ENCODE measurements around the gene DNAH8. TPM values are rescaled to one million over a fixed set of nuclear protein-coding genes. Genes with fewer than 3 reads are reported as not detected.

The DNAH8 gene
- polyA plus RNA-seq, 3 donors, result not detected

- Mint-ChIP-seq H3K9me3 (peaks cover 0 to 2% (median 0%) of the 10 kb centered on the region in 7 donors), H3K27me3 (ENCODE audit: low read depth in 3 of 3) (peaks cover 0 to 13% (median 9%) of the 10 kb centered on the region in 3 donors), H3K4me1 (no peaks in the 10 kb centered on the region), H3K36me3 (no peaks in the 10 kb centered on the region), H3K4me3 (no peak overlapping the region), H3K27ac (no peak overlapping the region)
- Histone ChIP-seq H3K36me3 (replicated peaks in 1 of 2; ENCODE audit: control insufficient read depth in 1 of 2, insufficient read depth in 2 of 2, low read length in 2 of 2) (no peaks in the 10 kb centered on the region), H3K4me2 (replicated peaks; ENCODE audit: extremely low read depth, low read length, poor library complexity, severe bottlenecking) (no peak overlapping the region), H4K20me1 (ENCODE audit: insufficient read depth, low read length) (no peaks in the 10 kb centered on the region), H2AFZ (ENCODE audit: insufficient read depth, low read depth, low read length, poor library complexity, severe bottlenecking) (no peak overlapping the region), H3K27me3 (ENCODE audit: control insufficient read depth in 2 of 2, insufficient read depth in 2 of 2, low read length in 2 of 2) (no peaks in the 10 kb centered on the region), H3K9ac (ENCODE audit: insufficient read depth, low read length, poor library complexity, severe bottlenecking) (no peak overlapping the region), H3K79me2 (ENCODE audit: insufficient read depth, low read length) (no peaks in the 10 kb centered on the region), H3K4me1 (ENCODE audit: control insufficient read depth in 1 of 2, insufficient read depth in 2 of 2, low read length in 2 of 2) (no peaks in the 10 kb centered on the region), H3K27ac (ENCODE audit: low read depth in 1 of 2, low read length in 2 of 2) (no peak overlapping the region), H3K4me3 (replicated peaks in 1 of 3; ENCODE audit: low read depth in 2 of 3, low read length in 3 of 3) (no peak overlapping the region), H3K9me3 (replicated peaks in 1 of 2; ENCODE audit: control insufficient read depth in 1 of 2, insufficient read depth in 1 of 2, low read length in 2 of 2) (no peaks in the 10 kb centered on the region)
- no peak for TF ChIP-seq CTCF (IDR thresholded peaks at IDR 0.05)
- no peak for DNase-seq
- intact Hi-C loops (cut with micrococcal nuclease), result no loop called here
- 49% methylated on average over 3 of the region's 12 CpGs for WGBS (ENCODE audit: insufficient coverage)
Measured at GRCh38 chr6:39075010-39075686, 360.0 kb downstream of the DNAH8 start.

GRCh38 chr6:39075807-39076622 is 360.9 kb downstream of the DNAH8 start:
- H3K79me2 ChIP-seq (ENCODE audit: insufficient read depth, low read length), result no peaks in the 10 kb centered on the region
- no peaks in the 10 kb centered on the region for H3K4me1 Mint-ChIP-seq
- H3K9ac ChIP-seq (ENCODE audit: insufficient read depth, low read length, poor library complexity, severe bottlenecking), result no peak overlapping the region
- 89% methylated on average over 6 of the region's 11 CpGs for WGBS (ENCODE audit: insufficient coverage)
- H3K36me3 ChIP-seq (replicated peaks in 1 of 2; ENCODE audit: control insufficient read depth in 1 of 2, insufficient read depth in 2 of 2, low read length in 2 of 2), result no peaks in the 10 kb centered on the region
- H3K36me3 Mint-ChIP-seq, result no peaks in the 10 kb centered on the region
- no peak for TF ChIP-seq CTCF (IDR thresholded peaks at IDR 0.05)
- H3K9me3 Mint-ChIP-seq, result peaks cover 0 to 2% (median 0%) of the 10 kb centered on the region in 7 donors
- no peak overlapping the region for H3K4me3 ChIP-seq (replicated peaks in 1 of 3; ENCODE audit: low read depth in 2 of 3, low read length in 3 of 3)
- DNase-seq, result no peak
- H3K27ac ChIP-seq (ENCODE audit: low read depth in 1 of 2, low read length in 2 of 2), result no peak overlapping the region
- intact Hi-C loops (cut with micrococcal nuclease), result no loop called here
- no peak overlapping the region for H3K4me2 ChIP-seq (replicated peaks; ENCODE audit: extremely low read depth, low read length, poor library complexity, severe bottlenecking)
- no peak overlapping the region for H3K27ac Mint-ChIP-seq
- no peak overlapping the region for H3K4me3 Mint-ChIP-seq
- H3K9me3 ChIP-seq (replicated peaks in 1 of 2; ENCODE audit: control insufficient read depth in 1 of 2, insufficient read depth in 1 of 2, low read length in 2 of 2), result no peaks in the 10 kb centered on the region
- H4K20me1 ChIP-seq (ENCODE audit: insufficient read depth, low read length), result no peaks in the 10 kb centered on the region
- no peaks in the 10 kb centered on the region for H3K27me3 ChIP-seq (ENCODE audit: control insufficient read depth in 2 of 2, insufficient read depth in 2 of 2, low read length in 2 of 2)
- H2AFZ ChIP-seq (ENCODE audit: insufficient read depth, low read depth, low read length, poor library complexity, severe bottlenecking), result no peak overlapping the region
- no peaks in the 10 kb centered on the region for H3K4me1 ChIP-seq (ENCODE audit: control insufficient read depth in 1 of 2, insufficient read depth in 2 of 2, low read length in 2 of 2)
- H3K27me3 Mint-ChIP-seq (ENCODE audit: low read depth in 3 of 3), result peaks cover 0 to 13% (median 9%) of the 10 kb centered on the region in 3 donors

Data from CD14-positive monocyte (primary cell).